HPDE6-E6E7 (cell line): ENCODE results near the gene CIZ1.
"Not testable (repeated sequence)": the region's sequence is repeated elsewhere in the genome, so short reads cannot be mapped to it uniquely, and the experiment has no call there.

ENCODE experiments used
- DNase-seq: peaks from one replicate; pipeline ENCODE4 v3.0.0; 2011; ENCODE audit warnings: missing footprints; ENCODE audit errors: extremely low spot score

The CIZ1 gene

DNA sequence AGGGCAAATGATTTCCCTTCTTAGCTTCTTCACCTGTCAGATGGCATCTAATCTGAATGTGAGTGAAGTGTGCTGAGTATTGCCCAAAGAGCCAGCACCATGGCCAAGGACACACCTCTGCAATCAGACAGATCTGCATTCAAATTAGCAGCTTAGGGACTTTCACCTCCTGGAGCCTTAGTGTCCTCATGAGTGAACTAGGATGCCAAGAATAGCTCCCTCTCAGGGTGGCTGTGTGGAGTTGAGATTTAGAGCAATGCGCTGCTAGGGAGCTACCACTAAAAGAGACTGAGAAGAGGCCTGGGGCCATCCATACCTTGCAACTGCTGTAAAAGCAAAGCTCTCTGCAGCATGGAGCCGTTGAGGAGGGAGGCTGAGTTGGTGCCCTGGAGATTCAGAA, 1.4 kb downstream of the CIZ1 start:
- no peak for DNase-seq

- no peak for DNase-seq
These were observed 3.2 kb downstream of the CIZ1 start for GRCh38 chr9:128188209-128188608.

- DNase-seq, result no peak
These were observed 4.0 kb downstream of the CIZ1 start for GRCh38 chr9:128187361-128187760.

GRCh38 chr9:128185979-128186965, 5.1 kb downstream of the CIZ1 start:
- no peak for DNase-seq

DNA sequence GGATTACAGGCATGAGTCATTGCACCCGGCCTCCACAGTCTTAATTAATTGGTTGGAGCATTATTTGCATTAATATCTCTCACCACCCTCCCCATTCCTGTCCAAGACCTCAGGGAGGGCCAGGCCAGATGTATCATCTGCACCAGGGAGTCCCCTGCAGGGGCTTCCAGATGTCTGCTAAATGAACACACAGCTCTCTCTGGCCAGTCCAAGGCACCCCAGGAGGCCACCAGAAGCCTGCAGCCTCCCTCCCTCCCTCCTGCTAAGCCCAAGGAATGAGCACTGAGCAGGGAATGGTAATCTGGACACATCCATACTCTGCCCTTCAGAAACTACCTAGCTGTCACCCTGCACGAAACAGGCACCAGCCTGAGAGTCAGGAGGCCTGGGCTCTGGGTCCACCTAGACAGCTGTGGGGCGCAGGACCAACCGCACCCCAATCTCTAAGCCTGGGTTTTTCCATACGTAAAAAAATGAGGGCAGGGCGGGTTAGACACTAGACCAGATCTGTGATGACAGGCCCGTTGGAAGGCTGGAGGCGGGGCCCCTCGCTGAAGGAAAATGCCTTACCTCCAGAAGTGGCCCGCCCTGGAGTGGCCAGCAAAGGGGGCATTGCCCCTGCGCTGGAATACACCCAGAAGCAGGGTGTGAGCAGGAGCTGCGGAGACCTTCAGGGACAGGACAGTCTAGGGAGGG, 8.3 kb downstream of the CIZ1 start:
- DNase-seq, result no peak

DNA sequence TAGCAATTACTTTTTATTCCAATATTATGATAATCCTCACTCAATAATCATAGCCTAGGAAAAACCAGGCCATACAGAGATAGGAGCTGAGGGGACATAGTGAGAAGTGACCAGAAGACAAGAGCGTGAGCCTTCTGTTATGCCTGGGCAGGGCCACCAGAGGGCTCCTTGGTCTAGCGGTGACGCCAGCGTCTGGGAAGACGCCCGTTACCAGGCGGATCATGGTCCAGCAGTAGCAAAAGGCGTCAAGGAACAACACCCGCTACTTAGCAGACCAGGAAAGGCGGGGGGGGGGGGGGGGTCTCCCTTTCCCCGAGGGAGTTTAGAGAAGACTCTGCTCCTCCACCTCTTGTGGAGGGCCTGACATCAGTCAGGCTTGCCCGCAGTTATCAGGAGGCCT, 9.9 kb downstream of the CIZ1 start:
- DNase-seq, result not testable (repeated sequence)

- no peak for DNase-seq
These were observed 10.9 kb downstream of the CIZ1 start for GRCh38 chr9:128180447-128180846.

DNA sequence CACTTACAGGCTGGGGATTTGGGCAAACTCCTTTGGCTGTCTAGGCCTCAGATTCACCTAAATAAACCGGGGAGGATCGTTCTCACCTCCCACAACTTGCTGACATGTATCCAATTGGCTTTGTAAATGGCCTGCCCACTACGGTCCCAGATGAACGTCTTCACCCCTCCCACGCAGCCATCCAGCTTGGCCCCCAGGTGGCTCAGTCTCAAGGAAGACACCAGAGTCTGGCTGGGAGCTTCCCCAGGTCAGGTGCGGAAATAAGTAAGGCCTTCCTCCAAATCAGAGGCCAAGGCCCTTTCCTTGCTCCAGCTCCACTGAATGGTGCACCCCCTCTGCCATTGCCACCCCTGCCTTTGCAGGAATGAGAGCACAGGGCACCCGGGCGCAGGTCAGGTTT, 11.4 kb downstream of the CIZ1 start:
- no peak for DNase-seq

GRCh38 chr9:128178806-128179431, 12.5 kb downstream of the CIZ1 start:
- no peak for DNase-seq

- DNase-seq, result no peak
These were observed 15.6 kb downstream of the CIZ1 start for GRCh38 chr9:128175726-128176125.

DNA sequence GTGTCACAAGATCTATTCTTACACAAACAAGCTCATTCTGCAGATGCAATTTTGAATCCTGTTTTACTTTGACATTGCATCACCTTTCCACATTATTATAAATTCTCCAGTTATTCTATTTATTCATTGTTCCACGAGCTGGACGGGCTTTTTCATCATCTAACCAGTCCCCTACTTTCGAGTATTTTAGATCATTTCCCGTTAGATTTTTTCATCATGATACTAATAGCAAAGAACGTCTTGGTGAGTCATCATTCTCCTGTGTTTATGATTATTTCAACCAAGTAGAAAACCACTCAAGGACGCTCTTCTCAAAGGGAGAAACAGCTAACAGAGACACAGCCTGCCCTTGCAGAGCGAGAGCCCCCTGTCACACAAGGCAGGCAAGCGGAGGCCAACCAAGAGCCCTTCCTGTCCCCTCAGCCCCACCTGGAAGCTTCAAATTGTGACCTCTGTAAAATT, 16.2 kb downstream of the CIZ1 start:
- no peak for DNase-seq

DNA sequence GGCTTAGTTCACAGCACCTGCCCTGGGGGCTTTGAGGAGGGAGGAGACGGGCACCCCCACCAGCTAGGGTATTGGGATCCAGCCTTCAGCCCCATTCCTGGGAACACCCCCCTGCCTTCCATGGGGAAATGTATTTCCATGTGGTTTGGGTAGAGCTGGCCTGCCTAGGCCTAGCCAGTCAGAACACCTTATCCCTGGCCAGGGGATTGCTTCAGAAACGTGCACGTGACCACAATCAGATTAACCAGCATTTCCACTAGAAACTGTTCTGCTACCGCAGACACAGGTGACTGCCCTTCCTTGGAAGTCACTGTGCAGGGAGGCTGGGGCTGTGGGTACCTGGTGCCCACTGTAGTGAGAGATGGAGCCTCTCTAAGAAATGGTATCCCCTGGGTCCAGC, 17.3 kb downstream of the CIZ1 start:
- no peak for DNase-seq

- no peak for DNase-seq
These were observed 21.4 kb downstream of the CIZ1 start for GRCh38 chr9:128169925-128170324.

GRCh38 chr9:128169492-128169891, 21.9 kb downstream of the CIZ1 start:
- DNase-seq, result no peak

DNA sequence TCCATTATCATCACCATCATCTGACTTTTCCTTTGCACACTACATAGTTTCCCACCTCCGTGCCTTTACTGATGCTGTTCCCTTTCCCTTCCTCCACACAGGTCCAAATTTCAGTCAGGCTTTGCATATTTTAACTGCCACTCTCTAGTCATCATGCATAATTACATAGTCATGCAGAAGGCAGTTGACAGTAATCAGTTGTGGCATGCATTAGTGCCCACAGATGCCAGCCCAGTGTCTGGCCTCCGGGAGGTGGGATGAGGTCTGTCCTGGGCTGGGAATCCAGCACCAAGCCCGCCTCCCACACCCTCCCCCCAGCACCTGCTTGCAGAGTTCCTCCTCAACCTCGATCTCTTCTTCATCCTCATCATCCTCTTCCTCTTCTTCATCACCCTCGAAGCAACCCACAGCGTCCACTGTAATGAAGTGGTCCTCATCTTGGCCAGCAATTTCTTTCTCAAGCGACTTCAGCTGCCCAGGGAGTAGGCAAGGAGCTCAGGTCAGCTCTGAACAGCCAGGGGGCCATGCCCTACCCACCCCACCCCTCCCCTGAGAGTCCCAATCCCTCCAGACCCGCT, 22.6 kb downstream of the CIZ1 start:
- DNase-seq, result no peak

- no peak for DNase-seq
These were observed 24.2 kb downstream of the CIZ1 start for GRCh38 chr9:128167209-128167608.

- DNase-seq, result no peak
These were observed 25.2 kb downstream of the CIZ1 start for GRCh38 chr9:128166169-128166568.

GRCh38 chr9:128164307-128164885, 27.0 kb downstream of the CIZ1 start:
- no peak for DNase-seq

GRCh38 chr9:128163523-128164306, 27.7 kb downstream of the CIZ1 start:
- DNase-seq, result no peak

GRCh38 chr9:128163027-128163515, 28.3 kb downstream of the CIZ1 start:
- DNase-seq, result no peak
